OCI-LY7 (cell line): ENCODE data around the gene TSHZ3.

Experiments used
- EZH2phosphoT487 ChIP-seq: fragments of 200-600 bp; sonication (generic); IDR thresholded peaks from 2 replicates; pipeline ENCODE4 v1.6.1; 2018; ENCODE audit warnings: low read depth, borderline replicate concordance, mild to moderate bottlenecking, mixed run types, antibody characterized with exemption, low read length, moderate library complexity, mixed read lengths
- TF ChIP-seq, protein P1 (sequence below): fragments of 200-600 bp; sonication (generic); conservative IDR thresholded peaks from 2 replicates; pipeline ENCODE4 v1.5.1; 2014; ENCODE audit warnings: mild to moderate bottlenecking, antibody characterized with exemption, low read length, moderate library complexity, mixed read lengths

DNA sequence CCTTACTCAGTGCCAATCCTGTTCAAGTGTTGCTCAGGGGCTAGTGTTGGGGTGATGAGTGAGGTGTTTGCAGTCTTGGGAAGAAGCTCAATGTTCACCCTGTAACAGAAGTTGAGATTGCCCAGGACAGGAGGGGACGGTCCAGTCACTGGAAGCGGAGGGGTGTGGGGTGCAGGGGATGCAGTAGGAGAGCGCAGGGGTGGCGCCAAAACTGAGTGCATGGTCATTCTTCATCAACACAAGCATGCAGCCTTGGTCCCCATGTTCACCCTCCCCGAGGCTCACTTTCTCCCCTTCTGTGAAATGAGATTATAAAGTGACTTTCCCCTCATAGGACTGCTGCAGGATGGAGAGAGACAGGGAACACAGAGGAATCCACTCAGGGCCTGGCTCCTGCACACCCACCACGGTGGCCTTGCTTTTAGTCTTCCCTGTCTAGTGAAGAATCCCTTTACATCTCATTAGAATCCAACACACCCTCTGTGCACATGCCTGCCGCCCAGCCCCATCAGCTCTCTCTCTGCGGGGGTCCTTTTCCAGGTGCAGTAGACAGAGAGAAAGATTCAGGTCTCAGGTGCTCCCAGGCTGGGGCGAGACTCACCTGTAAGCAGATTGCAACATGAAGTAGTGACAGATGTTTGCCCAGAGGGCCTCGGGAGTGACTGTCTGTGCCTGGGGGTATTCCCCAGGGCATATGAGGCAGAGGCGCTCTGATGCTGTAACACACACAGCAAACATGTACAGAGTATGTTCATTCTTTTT, 93.2 kb downstream of the TSHZ3 start:
- TF ChIP-seq, protein P1, sequence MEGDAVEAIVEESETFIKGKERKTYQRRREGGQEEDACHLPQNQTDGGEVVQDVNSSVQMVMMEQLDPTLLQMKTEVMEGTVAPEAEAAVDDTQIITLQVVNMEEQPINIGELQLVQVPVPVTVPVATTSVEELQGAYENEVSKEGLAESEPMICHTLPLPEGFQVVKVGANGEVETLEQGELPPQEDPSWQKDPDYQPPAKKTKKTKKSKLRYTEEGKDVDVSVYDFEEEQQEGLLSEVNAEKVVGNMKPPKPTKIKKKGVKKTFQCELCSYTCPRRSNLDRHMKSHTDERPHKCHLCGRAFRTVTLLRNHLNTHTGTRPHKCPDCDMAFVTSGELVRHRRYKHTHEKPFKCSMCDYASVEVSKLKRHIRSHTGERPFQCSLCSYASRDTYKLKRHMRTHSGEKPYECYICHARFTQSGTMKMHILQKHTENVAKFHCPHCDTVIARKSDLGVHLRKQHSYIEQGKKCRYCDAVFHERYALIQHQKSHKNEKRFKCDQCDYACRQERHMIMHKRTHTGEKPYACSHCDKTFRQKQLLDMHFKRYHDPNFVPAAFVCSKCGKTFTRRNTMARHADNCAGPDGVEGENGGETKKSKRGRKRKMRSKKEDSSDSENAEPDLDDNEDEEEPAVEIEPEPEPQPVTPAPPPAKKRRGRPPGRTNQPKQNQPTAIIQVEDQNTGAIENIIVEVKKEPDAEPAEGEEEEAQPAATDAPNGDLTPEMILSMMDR: no peak
- no peak for TF ChIP-seq EZH2phosphoT487
